Activated T-helper 1 cell treated with Interleukin-2 at 50 U/mL for 16 hours (primary cell): ENCODE measurements around the gene DPH7.
"Not testable (repeated sequence)": the region's sequence is repeated elsewhere in the genome, so short reads cannot be mapped to it uniquely, and the experiment has no call there.

ENCODE experiments used
- DNase-seq: peaks from one replicate; pipeline ENCODE4 v3.0.0-alpha.2; 2020; ENCODE audit warnings: low read depth

Gene DPH7

GRCh38 chr9:137518661-137519459 lies 59.9 kb downstream of the DPH7 start:
- not testable (repeated sequence) for DNase-seq

- no peak for DNase-seq
These were observed 62.4 kb downstream of the DPH7 start for GRCh38 chr9:137516144-137516917.

- DNase-seq: no peak
These were observed 63.4 kb downstream of the DPH7 start for GRCh38 chr9:137515338-137515724.

- no peak for DNase-seq
These were observed 63.9 kb downstream of the DPH7 start for GRCh38 chr9:137514691-137515337.

GRCh38 chr9:137513801-137514570 lies 64.7 kb downstream of the DPH7 start:
- DNase-seq: not testable (repeated sequence)

- not testable (repeated sequence) for DNase-seq
These were observed 65.6 kb downstream of the DPH7 start for GRCh38 chr9:137513136-137513535.

- no peak for DNase-seq
These were observed 66.8 kb downstream of the DPH7 start for GRCh38 chr9:137511758-137512463.

GRCh38 chr9:137511126-137511525 lies 67.6 kb downstream of the DPH7 start:
- DNase-seq: not testable (repeated sequence)

- DNase-seq: no peak
These were observed 69.5 kb downstream of the DPH7 start for GRCh38 chr9:137509198-137509597.

- DNase-seq: no peak
These were observed 72.0 kb downstream of the DPH7 start for GRCh38 chr9:137506702-137507171.

GRCh38 chr9:137506274-137506673 lies 72.5 kb downstream of the DPH7 start:
- DNase-seq: no peak

- DNase-seq: no peak
These were observed 73.1 kb downstream of the DPH7 start for GRCh38 chr9:137505421-137506140.
